HepG2 (cell line): ENCODE results near the gene RNU11. TPM values are rescaled to one million over a fixed set of nuclear protein-coding genes. Genes with fewer than 3 reads are reported as not detected.

Experiments
- ATAC-seq: fragments of 200-7000 bp; cut with Tn5 transposase; 3 replicates; pipeline ENCODE4 v1.9.1; 2020; ENCODE audit warnings: mild to moderate bottlenecking, moderate library complexity
- BruUV-seq: library from RNA; stranded (reverse); fragments of 400-500 nt; replicated peaks from 2 replicates; lab custom pipeline; 2021; lab: Mats Ljungman, UMichigan
- CTCF ChIA-PET: fragments of 300-600 bp; formaldehyde crosslinking; extraction: SDS; loops from one replicate; lab custom pipeline; 2021; ENCODE audit warnings: low total read pairs, inconsistent platforms, low intra/inter-chr PET ratio; lab: Yijun Ruan, JAX
- POLR2A ChIA-PET: fragments of 350-600 bp; sonication (Branson Sonifier 250); formaldehyde crosslinking; loops from one replicate; lab custom pipeline; 2020; ENCODE audit warnings: antibody characterized with exemption, inconsistent platforms; lab: Yijun Ruan, JAX
- DNase-seq: peaks from one replicate; pipeline ENCODE4 v3.0.0-alpha.2; 2015; ENCODE audit warnings: low spot score
- FAIRE-seq: peaks from 3 replicates; lab custom pipeline; 2011; peaks lifted over from hg19 to GRCh38; lab: Jason Lieb, UNC
- H2AFZ ChIP-seq: one replicate; pipeline ENCODE4 v1.6.1; 2011; ENCODE audit warnings: low read length, inconsistent platforms
- H3K27ac ChIP-seq: fragments of 300-600 bp; 3 replicates; pipeline ENCODE4 v1.8.0; 2011; ENCODE audit warnings: mixed run types, mild to moderate bottlenecking, mixed read lengths, low read length, inconsistent platforms; ENCODE audit not compliant: insufficient read depth; ENCODE audit errors: extremely low read length
- H3K27me3 ChIP-seq, 2 experiments: fragments of 200-600 bp in 1 of 2; 2 replicates in 1 of 2; 3 replicates in 1 of 2; pipeline versions ENCODE4 v1.6.0 to v1.8.0; 2011; ENCODE audit warnings: low read length in 2 of 2, mild to moderate bottlenecking in 2 of 2, moderate library complexity in 2 of 2, inconsistent platforms in 1 of 2; ENCODE audit not compliant: insufficient read depth in 2 of 2, control insufficient read depth in 1 of 2
- H3K36me3 ChIP-seq, 2 experiments: fragments of 200-600 bp in 1 of 2; replicated peaks in 1 of 2; 2 replicates in 1 of 2; 3 replicates in 1 of 2; pipeline versions ENCODE4 v1.5.1 to v1.8.0; 2011; ENCODE audit warnings: low read length in 2 of 2, inconsistent platforms in 1 of 2; ENCODE audit not compliant: insufficient read depth in 2 of 2, control insufficient read depth in 1 of 2
- H3K4me1 ChIP-seq: 2 replicates; pipeline ENCODE4 v1.5.1; 2012; ENCODE audit warnings: low read length, inconsistent platforms; ENCODE audit not compliant: insufficient read depth
- H3K4me2 ChIP-seq: 2 replicates; pipeline ENCODE4 v1.6.0; 2011; ENCODE audit warnings: low read depth, low read length, inconsistent platforms
- H3K4me3 ChIP-seq, 3 experiments: fragments of 200-600 bp in 1 of 3; sonication (generic), shearing (Covaris generic) in 1 of 3; replicated peaks in 1 of 3; 2 replicates each; pipeline ENCODE4 v1.5.1; 2011 to 2016; ENCODE audit warnings: low read length in 3 of 3, inconsistent platforms in 2 of 3, low read depth in 2 of 3, mild to moderate bottlenecking in 2 of 3, control low read depth in 1 of 3, mixed read lengths in 1 of 3; ENCODE audit not compliant: insufficient read depth in 1 of 3
- H3K79me2 ChIP-seq: one replicate; pipeline ENCODE4 v1.6.1; 2011; ENCODE audit warnings: low read length, inconsistent platforms; ENCODE audit not compliant: insufficient read depth
- H3K9ac ChIP-seq: 2 replicates; pipeline ENCODE4 v1.6.0; 2011; ENCODE audit warnings: mild to moderate bottlenecking, low read depth, low read length, inconsistent platforms; ENCODE audit not compliant: insufficient read depth
- H3K9me3 ChIP-seq: 2 replicates; pipeline ENCODE4 v1.5.1; 2012; ENCODE audit warnings: mild to moderate bottlenecking, low read length
- H4K20me1 ChIP-seq: 2 replicates; pipeline ENCODE4 v1.6.0; 2011; ENCODE audit warnings: inconsistent platforms, mild to moderate bottlenecking, low read length, moderate library complexity; ENCODE audit not compliant: insufficient read depth
- CENPX ChIP-seq: sonication (generic); formaldehyde crosslinking; IDR thresholded peaks from 2 replicates; pipeline ENCODE4 v1.9.0; 2021; ENCODE audit warnings: mild to moderate bottlenecking, missing genetic modification reagents, moderate library complexity
- ELF4 ChIP-seq: sonication (generic); formaldehyde crosslinking; IDR thresholded peaks from 2 replicates; pipeline ENCODE4 v1.5.0; 2020; ENCODE audit warnings: missing genetic modification reagents, mild to moderate bottlenecking, moderate library complexity, borderline replicate concordance
- GABPA ChIP-seq, 2 experiments: IDR thresholded peaks; 2 replicates each; pipeline ENCODE4 v1.6.1; 2011 to 2016; ENCODE audit warnings: low read depth in 2 of 2, low read length in 1 of 2, missing biosample characterization in 1 of 2, missing genetic modification characterization in 1 of 2
- HDAC2 ChIP-seq: sonication (generic); formaldehyde crosslinking; IDR thresholded peaks from 2 replicates; pipeline ENCODE4 v1.4.0; 2020; ENCODE audit warnings: missing genetic modification reagents
- JDP2 ChIP-seq: sonication (generic); formaldehyde crosslinking; IDR thresholded peaks from 2 replicates; pipeline ENCODE4 v1.8.1; 2022; ENCODE audit warnings: missing genetic modification reagents, borderline replicate concordance
- NFYB ChIP-seq: sonication (generic); formaldehyde crosslinking; IDR thresholded peaks from 2 replicates; pipeline ENCODE4 v1.4.0; 2020; ENCODE audit warnings: missing genetic modification reagents
- PTBP1 ChIP-seq: fragments of 200-400 bp; formaldehyde crosslinking; IDR thresholded peaks from 2 replicates; pipeline ENCODE4 v1.6.1; 2018; ENCODE audit warnings: low read length, low read depth; ENCODE audit not compliant: poor library complexity, severe bottlenecking
- SYNCRIP ChIP-seq: fragments of 200-400 bp; formaldehyde crosslinking; IDR thresholded peaks from 2 replicates; pipeline ENCODE4 v1.6.1; 2018; ENCODE audit warnings: mild to moderate bottlenecking, low read depth, low read length; ENCODE audit not compliant: insufficient read depth
- ZKSCAN1 ChIP-seq: fragments of 150-350 bp; IDR thresholded peaks from 2 replicates; pipeline ENCODE4 v1.6.1; 2014; ENCODE audit warnings: low read length
- ZNF703 ChIP-seq: sonication (generic); formaldehyde crosslinking; IDR thresholded peaks from 2 replicates; pipeline ENCODE4 v1.5.1; 2020; ENCODE audit warnings: missing genetic modification reagents, mild to moderate bottlenecking, moderate library complexity, borderline replicate concordance
- ZNF883 ChIP-seq: sonication (generic); formaldehyde crosslinking; IDR thresholded peaks from 2 replicates; pipeline ENCODE4 v1.5.1; 2020; ENCODE audit warnings: mild to moderate bottlenecking, missing genetic modification reagents; ENCODE audit errors: not compliant biosample characterization
- WGBS: methylation state at CpG from one replicate; pipeline ENCODE4 v1.1.6; 2017; ENCODE audit warnings: low lambda C conversion rate; 5-methylcytosine and 5-hydroxymethylcytosine counted together
- in situ Hi-C: cut with HindIII; loops from 2 replicates; pipeline ENCODE4 v1.10.0; 2017; ENCODE audit warnings: low pct_unique_long_range_greater_than_20kb; ENCODE audit not compliant: extremely low pct_ligation_motif_present
- intact Hi-C: fragments of 100-400 bp; cut with micrococcal nuclease; formaldehyde crosslinking; loops from one replicate; pipeline ENCODE4 v1.10.0; 2022; ENCODE audit not compliant: unreplicated experiment
- polyA plus RNA-seq, 8 experiments: library from polyadenylated mRNA; depleted of rRNA in 3 of 8; stranded (reverse) in 7 of 8; unstranded in 1 of 8; fragments of >200 nt; fragmentation: Illumina TruSeq in 4 of 8; extraction: Trizol in 4 of 8; gene quantifications; 2 replicates each; pipeline versions ENCODE4 v1.2.1 to v1.2.3, GENCODE V29; 2011 to 2016; ENCODE audit warnings: low read depth in 4 of 8, missing spikeins in 1 of 8, mixed read lengths in 1 of 8; ENCODE audit not compliant: insufficient read depth in 1 of 8
- total RNA-seq, 5 experiments: library from RNA; depleted of rRNA; stranded (reverse); fragments of >200 nt; fragmentation: Illumina TruSeq; extraction: Trizol; gene quantifications; 2 replicates each; pipeline ENCODE4 v1.2.3, GENCODE V29; 2016; ENCODE audit warnings: low read depth in 1 of 5
- TF ChIP-seq, protein P1 (sequence below): sonication (generic); formaldehyde crosslinking; conservative IDR thresholded peaks from 2 replicates; pipeline ENCODE4 v1.8.0; 2022; ENCODE audit warnings: mild to moderate bottlenecking, moderate library complexity, missing genetic modification reagents
- TF ChIP-seq, protein P2 (sequence below): sonication (generic); formaldehyde crosslinking; IDR thresholded peaks from 2 replicates; pipeline ENCODE4 v1.5.0; 2020; ENCODE audit warnings: missing genetic modification reagents, mild to moderate bottlenecking, borderline replicate concordance
- TF ChIP-seq, protein P3 (sequence below): IDR thresholded peaks from 2 replicates; pipeline ENCODE4 v1.6.1; 2012; ENCODE audit warnings: low read length, improper control_type of control experiment
- TF ChIP-seq, protein P4 (sequence below): sonication (generic); formaldehyde crosslinking; IDR thresholded peaks from 2 replicates; pipeline ENCODE4 v1.5.1; 2020; ENCODE audit warnings: mild to moderate bottlenecking, missing genetic modification reagents, moderate library complexity
- TF ChIP-seq, protein P5 (sequence below): sonication (generic); formaldehyde crosslinking; IDR thresholded peaks from 2 replicates; pipeline ENCODE4 v1.4.0; 2020; ENCODE audit warnings: missing genetic modification reagents, borderline replicate concordance

The RNU11 gene
- total and polyA plus RNA-seq, 2 of the 13 experiments (the other 11 are each of a cell fraction or from before 2014, with no cell fraction given), result not detected

DNA sequence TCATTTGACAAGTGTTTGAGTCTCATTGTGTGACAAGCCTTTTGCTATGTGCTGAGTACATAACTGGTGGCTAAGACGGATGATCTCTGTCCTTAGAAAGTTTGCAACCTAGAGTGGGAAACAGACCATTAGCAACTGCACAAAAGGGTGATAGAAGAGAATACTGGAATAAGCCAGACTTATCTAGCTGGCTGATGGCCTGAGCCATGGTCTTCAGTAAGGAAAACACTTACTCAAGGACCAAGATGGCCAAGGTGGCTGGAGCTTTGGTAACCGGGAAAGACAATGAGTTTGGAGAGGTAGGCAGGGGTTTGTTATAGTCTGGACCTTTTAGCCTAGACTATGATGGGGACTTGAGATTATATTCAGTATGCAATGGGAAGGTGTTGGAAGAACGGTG is 3.9 kb upstream of the RNU11 start:
- H3K79me2 ChIP-seq, result peaks cover 13% of the 10 kb centered on the region
- peaks cover 57% of the 10 kb centered on the region for H3K4me1 ChIP-seq
- no peaks in the 10 kb centered on the region for H4K20me1 ChIP-seq
- FAIRE-seq (no peak), ATAC-seq (no peak), DNase-seq (no peak)
- ChIA-PET CTCF (no interaction called here), POLR2A (interaction anchor here (1.0 to 3.1 kb wide), 5 partner anchors 9 to 136 kb away, joined by 3 to 44 read pairs (median 4); no protein-coding TSS in a partner anchor)
- H3K9me3 ChIP-seq, result no peaks in the 10 kb centered on the region
- peak overlapping the region; percentile 87 for H3K27ac ChIP-seq
- H2AFZ ChIP-seq, result no peak overlapping the region
- H3K4me3 ChIP-seq, result no peak overlapping the region
- in situ Hi-C loops, result loop anchor here (5.0 kb wide), 1 partner anchor 228 kb away; no protein-coding TSS in a partner anchor
- intact Hi-C loops, result loop anchor here (5.0 to 10.0 kb wide), 3 partner anchors 113 to 540 kb away; partner anchors contain the start of gene SRSF4
- H3K4me2 ChIP-seq, result peak overlapping the region; percentile 91
- H3K9ac ChIP-seq, result no peak overlapping the region
- no peaks in the 10 kb centered on the region; a peak in 1 of 5 replicates for H3K27me3 ChIP-seq
- H3K36me3 ChIP-seq, result no peaks in the 10 kb centered on the region
- 66% methylated on average over 3 of the region's 3 CpGs for WGBS
- BruUV-seq, result no TSS peak
- TF ChIP-seq HDAC2 (CRISPR knock-in tag) (no peak), CENPX (CRISPR knock-in tag) (no peak), ELF4 (CRISPR knock-in tag) (no peak), ZKSCAN1 (no peak), GABPA (IDR thresholded peaks at IDR 0.05; ENCODE audit: low read depth, low read length) (no peak), GABPA (CRISPR knock-in tag; IDR thresholded peaks at IDR 0.05; ENCODE audit: low read depth) (no peak), PTBP1 (no peak), ZNF703 (CRISPR knock-in tag) (no peak), NFYB (no peak), JDP2 (no peak), ZNF883 (CRISPR knock-in tag) (no peak), SYNCRIP (no peak)
- TF ChIP-seq, protein P1, sequence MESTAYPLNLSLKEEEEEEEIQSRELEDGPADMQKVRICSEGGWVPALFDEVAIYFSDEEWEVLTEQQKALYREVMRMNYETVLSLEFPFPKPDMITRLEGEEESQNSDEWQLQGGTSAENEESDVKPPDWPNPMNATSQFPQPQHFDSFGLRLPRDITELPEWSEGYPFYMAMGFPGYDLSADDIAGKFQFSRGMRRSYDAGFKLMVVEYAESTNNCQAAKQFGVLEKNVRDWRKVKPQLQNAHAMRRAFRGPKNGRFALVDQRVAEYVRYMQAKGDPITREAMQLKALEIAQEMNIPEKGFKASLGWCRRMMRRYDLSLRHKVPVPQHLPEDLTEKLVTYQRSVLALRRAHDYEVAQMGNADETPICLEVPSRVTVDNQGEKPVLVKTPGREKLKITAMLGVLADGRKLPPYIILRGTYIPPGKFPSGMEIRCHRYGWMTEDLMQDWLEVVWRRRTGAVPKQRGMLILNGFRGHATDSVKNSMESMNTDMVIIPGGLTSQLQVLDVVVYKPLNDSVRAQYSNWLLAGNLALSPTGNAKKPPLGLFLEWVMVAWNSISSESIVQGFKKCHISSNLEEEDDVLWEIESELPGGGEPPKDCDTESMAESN (CRISPR knock-in tag), result no peak
- TF ChIP-seq, protein P2, sequence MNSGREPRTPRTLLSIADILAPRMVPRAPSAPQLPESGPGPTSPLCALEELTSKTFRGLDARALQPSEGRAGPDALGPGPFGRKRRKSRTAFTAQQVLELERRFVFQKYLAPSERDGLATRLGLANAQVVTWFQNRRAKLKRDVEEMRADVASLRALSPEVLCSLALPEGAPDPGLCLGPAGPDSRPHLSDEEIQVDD (CRISPR knock-in tag), result no peak
- TF ChIP-seq, protein P3, sequence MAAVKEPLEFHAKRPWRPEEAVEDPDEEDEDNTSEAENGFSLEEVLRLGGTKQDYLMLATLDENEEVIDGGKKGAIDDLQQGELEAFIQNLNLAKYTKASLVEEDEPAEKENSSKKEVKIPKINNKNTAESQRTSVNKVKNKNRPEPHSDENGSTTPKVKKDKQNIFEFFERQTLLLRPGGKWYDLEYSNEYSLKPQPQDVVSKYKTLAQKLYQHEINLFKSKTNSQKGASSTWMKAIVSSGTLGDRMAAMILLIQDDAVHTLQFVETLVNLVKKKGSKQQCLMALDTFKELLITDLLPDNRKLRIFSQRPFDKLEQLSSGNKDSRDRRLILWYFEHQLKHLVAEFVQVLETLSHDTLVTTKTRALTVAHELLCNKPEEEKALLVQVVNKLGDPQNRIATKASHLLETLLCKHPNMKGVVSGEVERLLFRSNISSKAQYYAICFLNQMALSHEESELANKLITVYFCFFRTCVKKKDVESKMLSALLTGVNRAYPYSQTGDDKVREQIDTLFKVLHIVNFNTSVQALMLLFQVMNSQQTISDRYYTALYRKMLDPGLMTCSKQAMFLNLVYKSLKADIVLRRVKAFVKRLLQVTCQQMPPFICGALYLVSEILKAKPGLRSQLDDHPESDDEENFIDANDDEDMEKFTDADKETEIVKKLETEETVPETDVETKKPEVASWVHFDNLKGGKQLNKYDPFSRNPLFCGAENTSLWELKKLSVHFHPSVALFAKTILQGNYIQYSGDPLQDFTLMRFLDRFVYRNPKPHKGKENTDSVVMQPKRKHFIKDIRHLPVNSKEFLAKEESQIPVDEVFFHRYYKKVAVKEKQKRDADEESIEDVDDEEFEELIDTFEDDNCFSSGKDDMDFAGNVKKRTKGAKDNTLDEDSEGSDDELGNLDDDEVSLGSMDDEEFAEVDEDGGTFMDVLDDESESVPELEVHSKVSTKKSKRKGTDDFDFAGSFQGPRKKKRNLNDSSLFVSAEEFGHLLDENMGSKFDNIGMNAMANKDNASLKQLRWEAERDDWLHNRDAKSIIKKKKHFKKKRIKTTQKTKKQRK, result no peak
- TF ChIP-seq, protein P4, sequence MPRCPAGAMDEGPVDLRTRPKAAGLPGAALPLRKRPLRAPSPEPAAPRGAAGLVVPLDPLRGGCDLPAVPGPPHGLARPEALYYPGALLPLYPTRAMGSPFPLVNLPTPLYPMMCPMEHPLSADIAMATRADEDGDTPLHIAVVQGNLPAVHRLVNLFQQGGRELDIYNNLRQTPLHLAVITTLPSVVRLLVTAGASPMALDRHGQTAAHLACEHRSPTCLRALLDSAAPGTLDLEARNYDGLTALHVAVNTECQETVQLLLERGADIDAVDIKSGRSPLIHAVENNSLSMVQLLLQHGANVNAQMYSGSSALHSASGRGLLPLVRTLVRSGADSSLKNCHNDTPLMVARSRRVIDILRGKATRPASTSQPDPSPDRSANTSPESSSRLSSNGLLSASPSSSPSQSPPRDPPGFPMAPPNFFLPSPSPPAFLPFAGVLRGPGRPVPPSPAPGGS (CRISPR knock-in tag), result no peak
- TF ChIP-seq, protein P5, sequence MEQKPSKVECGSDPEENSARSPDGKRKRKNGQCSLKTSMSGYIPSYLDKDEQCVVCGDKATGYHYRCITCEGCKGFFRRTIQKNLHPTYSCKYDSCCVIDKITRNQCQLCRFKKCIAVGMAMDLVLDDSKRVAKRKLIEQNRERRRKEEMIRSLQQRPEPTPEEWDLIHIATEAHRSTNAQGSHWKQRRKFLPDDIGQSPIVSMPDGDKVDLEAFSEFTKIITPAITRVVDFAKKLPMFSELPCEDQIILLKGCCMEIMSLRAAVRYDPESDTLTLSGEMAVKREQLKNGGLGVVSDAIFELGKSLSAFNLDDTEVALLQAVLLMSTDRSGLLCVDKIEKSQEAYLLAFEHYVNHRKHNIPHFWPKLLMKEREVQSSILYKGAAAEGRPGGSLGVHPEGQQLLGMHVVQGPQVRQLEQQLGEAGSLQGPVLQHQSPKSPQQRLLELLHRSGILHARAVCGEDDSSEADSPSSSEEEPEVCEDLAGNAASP, result no peak
